Upper lobe of right lung (tissue), 1 donor: Measurements from ENCODE around the gene RARG. TPM values are rescaled to one million over a fixed set of nuclear protein-coding genes. Genes with fewer than 3 reads are reported as not detected.

Experiments used
- ATAC-seq: fragments of 200-7000 bp; cut with Tn5 transposase; one replicate; pipeline ENCODE4 v1.9.1; 2020; ENCODE audit warnings: mild to moderate bottlenecking, moderate library complexity
- DNase-seq: peaks from one replicate; pipeline ENCODE4 v3.0.0-alpha.2; 2020
- H3K27ac ChIP-seq: fragments of 200-600 bp; one replicate; pipeline ENCODE4 v1.8.0; 2022
- H3K27me3 ChIP-seq: fragments of 200-600 bp; one replicate; pipeline ENCODE4 v1.8.0; 2022; ENCODE audit warnings: mild to moderate bottlenecking
- H3K36me3 ChIP-seq: fragments of 200-600 bp; one replicate; pipeline ENCODE4 v1.8.0; 2022
- H3K4me1 ChIP-seq: fragments of 200-600 bp; one replicate; pipeline ENCODE4 v1.8.0; 2022
- H3K4me3 ChIP-seq: fragments of 200-600 bp; one replicate; pipeline ENCODE4 v1.8.0; 2022; ENCODE audit warnings: mild to moderate bottlenecking
- H3K9me3 ChIP-seq: fragments of 200-600 bp; one replicate; pipeline ENCODE4 v1.8.0; 2022
- intact Hi-C: fragments of 100-400 bp; cut with DNase I; formaldehyde crosslinking; loops from one replicate; pipeline ENCODE4 v1.11.0; 2022
- total RNA-seq: library from RNA; stranded (reverse); fragmentation: NEBNext Ultra II Directional; extraction: Animal tissue kit (Norgen Biotek cat#: 25700); gene quantifications from one replicate; pipeline ENCODE4 v1.2.1, GENCODE V29; 2021
- TF ChIP-seq, protein P1 (sequence below): fragments of 200-600 bp; IDR thresholded peaks from one replicate; pipeline ENCODE4 v1.8.0; 2022; ENCODE audit warnings: antibody characterized with exemption
- donor health status: DM: no; HTN: yes; CAD: no; lungs with severe emphysema.

Gene RARG
- total RNA-seq, 1 donor from 2014 or later, result 23.8 TPM

DNA sequence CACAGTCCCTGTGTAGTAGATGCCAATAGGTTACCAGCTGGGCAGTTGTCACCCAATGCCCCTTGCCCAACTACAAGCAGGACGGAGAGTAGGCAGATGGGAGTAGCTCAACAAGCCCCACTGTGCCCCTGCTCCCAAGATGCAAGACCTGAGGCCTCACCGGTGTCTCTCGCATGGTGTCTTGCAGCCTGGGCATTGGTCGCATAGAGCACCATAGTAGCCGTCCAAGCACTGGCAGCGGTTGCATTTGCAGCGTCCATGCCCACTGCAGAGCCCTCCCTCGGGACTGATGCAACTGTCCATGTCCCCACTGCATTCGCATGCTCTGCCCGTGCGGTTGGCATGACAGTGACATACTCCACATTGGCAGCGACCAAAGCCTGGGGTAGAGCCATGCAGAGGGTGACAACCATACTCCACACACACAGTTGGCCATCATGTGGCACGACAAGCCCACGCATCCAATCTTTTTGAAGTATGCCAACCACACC lies 39.4 kb downstream of the RARG start:
- Histone ChIP-seq H3K4me1 (peaks cover 6% of the 10 kb centered on the region), H3K27me3 (no peaks in the 10 kb centered on the region), H3K36me3 (peaks cover 11% of the 10 kb centered on the region), H3K4me3 (no peak overlapping the region), H3K9me3 (no peaks in the 10 kb centered on the region), H3K27ac (no peak overlapping the region)
- intact Hi-C loops, result no loop called here
- ATAC-seq (no peak), DNase-seq (no peak)
- TF ChIP-seq, protein P1, sequence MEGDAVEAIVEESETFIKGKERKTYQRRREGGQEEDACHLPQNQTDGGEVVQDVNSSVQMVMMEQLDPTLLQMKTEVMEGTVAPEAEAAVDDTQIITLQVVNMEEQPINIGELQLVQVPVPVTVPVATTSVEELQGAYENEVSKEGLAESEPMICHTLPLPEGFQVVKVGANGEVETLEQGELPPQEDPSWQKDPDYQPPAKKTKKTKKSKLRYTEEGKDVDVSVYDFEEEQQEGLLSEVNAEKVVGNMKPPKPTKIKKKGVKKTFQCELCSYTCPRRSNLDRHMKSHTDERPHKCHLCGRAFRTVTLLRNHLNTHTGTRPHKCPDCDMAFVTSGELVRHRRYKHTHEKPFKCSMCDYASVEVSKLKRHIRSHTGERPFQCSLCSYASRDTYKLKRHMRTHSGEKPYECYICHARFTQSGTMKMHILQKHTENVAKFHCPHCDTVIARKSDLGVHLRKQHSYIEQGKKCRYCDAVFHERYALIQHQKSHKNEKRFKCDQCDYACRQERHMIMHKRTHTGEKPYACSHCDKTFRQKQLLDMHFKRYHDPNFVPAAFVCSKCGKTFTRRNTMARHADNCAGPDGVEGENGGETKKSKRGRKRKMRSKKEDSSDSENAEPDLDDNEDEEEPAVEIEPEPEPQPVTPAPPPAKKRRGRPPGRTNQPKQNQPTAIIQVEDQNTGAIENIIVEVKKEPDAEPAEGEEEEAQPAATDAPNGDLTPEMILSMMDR, result no peak

DNA sequence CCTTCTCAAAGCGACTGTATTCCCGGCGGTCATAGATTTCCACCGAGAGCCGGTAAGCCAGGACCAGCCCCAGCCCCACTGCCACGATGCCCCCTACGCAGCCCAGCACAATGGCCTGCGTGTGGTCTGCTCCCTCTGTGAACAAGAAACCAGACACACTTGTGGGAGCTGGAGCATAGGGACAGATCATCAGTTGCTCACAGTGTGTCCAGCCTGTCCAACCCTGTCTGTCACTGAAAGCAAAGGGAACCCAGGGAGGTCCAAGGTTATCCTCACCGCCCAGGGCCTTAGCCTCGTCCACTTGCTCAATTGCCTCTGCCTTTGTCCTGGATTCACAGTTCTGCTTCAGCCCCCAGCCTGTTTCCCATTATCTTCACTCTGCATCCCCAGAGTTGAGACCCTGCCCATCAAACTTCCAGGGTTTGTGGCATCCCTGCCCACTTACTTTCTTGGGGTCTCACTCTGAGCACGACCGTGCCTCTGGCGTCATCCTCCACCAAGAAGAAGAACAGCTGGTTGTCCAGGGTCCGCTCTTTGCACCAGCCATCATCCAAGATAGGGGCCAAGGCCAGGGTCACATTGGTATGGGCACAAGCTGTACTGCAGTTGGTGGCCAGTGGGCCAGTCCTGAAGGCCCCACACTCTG lies 40.0 kb downstream of the RARG start:
- Histone ChIP-seq H3K27me3 (no peaks in the 10 kb centered on the region), H3K4me1 (peaks cover 6% of the 10 kb centered on the region), H3K4me3 (no peak overlapping the region), H3K27ac (no peak overlapping the region), H3K9me3 (no peaks in the 10 kb centered on the region), H3K36me3 (peaks cover 17% of the 10 kb centered on the region)
- TF ChIP-seq, protein P1, result no peak
- intact Hi-C loops, result no loop called here
- DNase-seq (no peak), ATAC-seq (no peak)

DNA sequence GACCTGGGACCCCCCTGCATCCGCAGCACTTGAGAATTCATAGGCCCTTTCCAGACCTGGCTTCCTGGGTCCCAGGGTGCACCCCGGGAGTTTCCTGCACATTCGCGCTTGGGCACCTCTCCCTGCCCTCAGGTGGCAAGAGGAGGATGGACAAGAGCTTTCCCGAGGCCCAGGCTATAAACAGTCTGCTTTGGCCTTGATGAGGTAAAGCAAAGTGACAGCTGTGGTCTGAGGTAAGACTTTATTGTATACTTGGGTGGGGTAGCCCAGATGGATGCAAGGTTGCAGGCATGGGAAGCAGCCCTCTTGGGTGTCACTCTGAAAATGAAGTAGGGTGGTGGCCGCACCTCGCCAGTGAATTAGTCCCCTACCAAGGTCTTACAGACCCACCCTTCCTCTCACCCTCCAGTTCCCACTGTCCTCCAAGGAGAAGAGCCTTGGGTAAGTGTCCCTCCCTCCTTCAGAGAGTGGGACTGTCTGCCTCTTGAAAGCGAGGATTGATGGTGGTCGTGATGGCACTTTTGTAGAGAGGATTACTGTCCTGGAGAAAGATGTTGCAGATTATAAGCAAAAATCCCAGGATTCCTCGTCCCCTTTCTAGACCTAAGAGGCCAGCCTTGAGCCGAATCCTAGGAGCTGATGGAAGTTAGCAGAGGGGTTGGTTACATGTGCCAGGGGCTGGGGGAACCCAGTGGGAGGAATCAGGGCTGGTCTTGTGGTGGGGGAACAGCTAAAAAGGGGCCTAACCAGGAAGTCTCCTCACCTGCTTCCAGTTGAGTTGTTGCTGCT lies 40.7 kb downstream of the RARG start:
- Histone ChIP-seq H3K4me3 (no peak overlapping the region), H3K27ac (no peak overlapping the region), H3K4me1 (peaks cover 6% of the 10 kb centered on the region), H3K27me3 (no peaks in the 10 kb centered on the region), H3K9me3 (no peaks in the 10 kb centered on the region), H3K36me3 (peaks cover 24% of the 10 kb centered on the region)
- ATAC-seq (no peak), DNase-seq (no peak)
- intact Hi-C loops, result no loop called here
- TF ChIP-seq, protein P1, result no peak

DNA sequence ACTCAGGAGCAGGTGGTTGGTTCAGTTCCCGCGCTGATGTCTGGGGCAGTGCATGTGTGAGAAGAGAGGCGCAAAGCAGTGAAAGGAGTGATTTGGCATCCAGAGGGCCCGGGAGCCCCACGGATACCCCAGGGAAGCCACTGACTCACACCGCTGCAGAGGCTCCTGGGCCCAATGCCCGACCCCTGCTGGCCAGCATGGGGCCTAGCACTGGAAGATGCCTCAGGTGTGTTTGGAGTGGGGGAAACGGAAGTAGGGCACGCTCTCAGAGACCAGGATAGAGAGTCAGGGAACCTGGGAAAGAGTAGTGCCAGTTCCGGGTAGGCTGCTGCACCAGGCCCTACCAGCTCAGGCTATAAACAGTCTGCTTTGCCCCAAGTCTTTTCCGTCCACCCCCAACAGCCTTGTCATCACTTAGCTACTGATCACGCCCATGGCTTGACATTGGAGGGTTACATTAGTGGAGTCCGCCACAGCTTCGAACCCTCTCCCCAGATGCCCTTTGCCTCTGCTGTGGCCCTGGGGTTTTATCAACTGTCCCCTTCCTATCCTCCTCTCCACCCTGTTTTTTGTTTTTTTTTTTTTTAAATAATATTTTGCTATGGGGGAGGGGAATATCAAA lies 41.8 kb downstream of the RARG start:
- H3K4me1 ChIP-seq, result peaks cover 7% of the 10 kb centered on the region
- ATAC-seq (peak; percentile 87), DNase-seq (peak; percentile 76)
- no peak overlapping the region for H3K27ac ChIP-seq
- no peaks in the 10 kb centered on the region for H3K9me3 ChIP-seq
- no peak overlapping the region for H3K4me3 ChIP-seq
- H3K27me3 ChIP-seq, result no peaks in the 10 kb centered on the region
- peaks cover 35% of the 10 kb centered on the region for H3K36me3 ChIP-seq
- TF ChIP-seq, protein P1, result peak; percentile 64
- intact Hi-C loops, result no loop called here

DNA sequence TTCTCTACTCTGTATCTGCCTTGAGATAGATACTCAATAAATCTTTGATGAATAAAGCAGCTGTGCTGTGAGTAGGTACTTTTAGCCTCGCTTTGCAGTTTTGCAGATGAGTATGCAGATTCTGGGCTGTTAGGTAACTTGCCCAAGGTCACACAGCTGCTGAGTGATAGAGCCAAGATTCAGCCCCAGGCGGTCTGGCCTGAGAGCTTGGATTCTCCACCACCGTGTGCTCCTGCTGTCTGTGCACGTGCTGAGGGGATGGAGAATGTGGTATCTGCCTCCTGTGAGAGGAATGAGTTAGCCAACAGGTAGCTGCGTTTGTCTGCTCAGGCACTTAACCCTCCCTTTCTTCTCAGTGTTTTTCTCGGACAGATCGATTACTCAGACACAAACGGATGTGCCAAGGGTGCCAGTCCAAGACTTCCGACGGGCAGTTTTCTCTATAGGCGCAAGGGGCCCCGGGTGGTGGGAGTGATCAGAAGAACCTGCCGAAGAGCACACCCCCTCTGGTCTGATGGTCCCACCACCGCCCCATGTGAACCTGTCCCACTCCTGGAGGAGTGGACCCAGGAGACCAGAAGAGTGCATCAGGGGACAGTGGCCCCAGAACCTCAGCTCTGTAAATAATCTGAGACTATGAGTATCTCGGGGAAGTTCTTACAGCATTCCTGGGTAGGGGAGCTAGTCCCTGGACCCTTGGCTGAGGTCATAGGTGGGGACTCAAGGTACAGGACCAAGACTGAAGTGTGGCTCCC lies 44.7 kb downstream of the RARG start:
- H3K27me3 ChIP-seq, result no peaks in the 10 kb centered on the region
- H3K4me1 ChIP-seq, result peaks cover 26% of the 10 kb centered on the region
- peaks cover 60% of the 10 kb centered on the region for H3K36me3 ChIP-seq
- no peaks in the 10 kb centered on the region for H3K9me3 ChIP-seq
- intact Hi-C loops, result no loop called here
- no peak for DNase-seq
- no peak overlapping the region for H3K4me3 ChIP-seq
- TF ChIP-seq, protein P1, result no peak
- no peak overlapping the region for H3K27ac ChIP-seq
- ATAC-seq, result no peak
